GM21367 (cell line): ENCODE results near the gene GHDC.
"Not testable (repeated sequence)": the region's sequence is repeated elsewhere in the genome, so short reads cannot be mapped to it uniquely, and the experiment has no call there.

Source experiments
- ATAC-seq: cut with Tn5 transposase; IDR thresholded peaks from one replicate; pipeline ENCODE4 v1.9.1; 2021; ENCODE audit not compliant: unreplicated experiment

The GHDC gene

GRCh38 chr17:42202696-42203095 lies 8.4 kb upstream of the GHDC start:
- no peak for ATAC-seq

GRCh38 chr17:42202159-42202558 lies 7.9 kb upstream of the GHDC start:
- ATAC-seq: no peak

- ATAC-seq: no peak
Observed at GRCh38 chr17:42201458-42201772, 7.1 kb upstream of the GHDC start.

GRCh38 chr17:42200706-42201457 lies 6.6 kb upstream of the GHDC start:
- ATAC-seq: no peak

GRCh38 chr17:42199416-42200011 lies 5.2 kb upstream of the GHDC start:
- no peak for ATAC-seq

- no peak for ATAC-seq
Observed at GRCh38 chr17:42198897-42199296, 4.6 kb upstream of the GHDC start.

- ATAC-seq: no peak
Observed at GRCh38 chr17:42197564-42198156, 3.4 kb upstream of the GHDC start.

- ATAC-seq: no peak
Observed at GRCh38 chr17:42193216-42193968, 902 bp downstream of the GHDC start.

GRCh38 chr17:42192189-42193126 lies 1.8 kb downstream of the GHDC start:
- ATAC-seq: no peak

GRCh38 chr17:42191275-42191608 lies 3.1 kb downstream of the GHDC start:
- ATAC-seq: no peak

GRCh38 chr17:42190491-42191274 lies 3.6 kb downstream of the GHDC start:
- no peak for ATAC-seq

GRCh38 chr17:42189651-42189965 lies 4.7 kb downstream of the GHDC start:
- ATAC-seq: no peak

- no peak for ATAC-seq
Observed at GRCh38 chr17:42188749-42189650, 5.3 kb downstream of the GHDC start.

GRCh38 chr17:42187833-42188232 lies 6.5 kb downstream of the GHDC start:
- no peak for ATAC-seq

- not testable (repeated sequence) for ATAC-seq
Observed at GRCh38 chr17:42186191-42186590, 8.1 kb downstream of the GHDC start.

GRCh38 chr17:42185621-42185930 lies 8.7 kb downstream of the GHDC start:
- no peak for ATAC-seq

- ATAC-seq: no peak
Observed at GRCh38 chr17:42184713-42185620, 9.3 kb downstream of the GHDC start, which contains the start of gene HCRT. HCRT (minus strand) TSS chr17:42185452; CDS start chr17:42185365, 87 bp downstream.
